WERI-Rb-1 (cell line): Measurements from ENCODE around the gene NRXN3.

Experiments used
- DNase-seq: peaks from one replicate; pipeline ENCODE4 v3.0.0-alpha.2; 2020
- H3K27ac ChIP-seq: fragments of 250-450 bp; sonication (Bioruptor Pico); 2 replicates; pipeline ENCODE4 v1.5.1; 2020; ENCODE audit warnings: mild to moderate bottlenecking, moderate library complexity
- H3K27me3 ChIP-seq: fragments of 250-450 bp; sonication (Bioruptor Pico); 2 replicates; pipeline ENCODE4 v1.5.1; 2021; ENCODE audit warnings: mild to moderate bottlenecking, low read depth, moderate library complexity; ENCODE audit not compliant: insufficient read depth, severe bottlenecking
- H3K36me3 ChIP-seq: fragments of 250-450 bp; sonication (Bioruptor Pico); 2 replicates; pipeline ENCODE4 v1.5.1; 2020; ENCODE audit warnings: mild to moderate bottlenecking, moderate library complexity
- H3K4me3 ChIP-seq: 2 replicates; pipeline ENCODE4 v1.5.1; 2011; ENCODE audit warnings: low read depth, mild to moderate bottlenecking, control low read depth, low read length
- H3K9me3 ChIP-seq: fragments of 250-450 bp; sonication (Bioruptor Pico); 2 replicates; pipeline ENCODE4 v1.5.1; 2021; ENCODE audit warnings: mild to moderate bottlenecking, moderate library complexity; ENCODE audit not compliant: severe bottlenecking
- TF ChIP-seq, protein P1 (sequence below): IDR thresholded peaks from 2 replicates; pipeline ENCODE4 v1.5.1; 2011; ENCODE audit warnings: low read depth, mild to moderate bottlenecking, control low read depth, inconsistent platforms, low read length

Gene NRXN3

DNA sequence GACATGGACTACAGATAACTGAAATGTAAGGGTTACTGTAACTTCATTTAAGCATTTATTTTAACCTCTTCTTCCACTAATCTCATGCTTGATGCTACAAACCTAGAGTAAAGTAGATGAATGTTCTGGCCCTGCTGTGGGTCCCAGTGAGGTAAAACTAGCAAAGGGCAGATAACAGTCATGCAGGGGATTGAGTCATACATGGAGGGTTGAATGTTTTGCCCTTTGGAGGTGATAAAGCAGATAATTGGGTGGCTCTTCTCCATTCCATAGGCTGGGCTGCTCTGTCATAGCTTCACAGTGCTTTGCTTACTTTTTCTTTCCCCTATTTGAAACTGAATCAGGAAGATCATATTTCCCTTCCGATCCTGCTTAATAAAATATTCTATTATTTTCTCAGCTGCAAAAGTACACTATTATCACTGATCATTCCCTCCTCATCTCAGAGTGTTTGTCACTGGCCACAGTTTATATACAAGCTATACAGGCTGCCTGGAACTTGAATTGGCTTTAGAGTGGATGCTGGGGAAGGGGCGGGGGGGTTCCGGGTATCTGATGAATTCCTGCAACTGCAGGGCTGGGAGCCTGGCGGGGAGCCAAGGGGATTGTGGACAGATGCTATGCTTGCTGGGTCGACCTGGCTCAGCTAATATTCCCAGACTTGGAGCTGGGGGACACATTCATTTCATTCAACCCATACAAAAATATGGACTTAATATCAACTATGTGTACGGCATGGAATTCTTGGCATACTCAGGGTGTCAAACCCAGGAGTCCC is 235.1 kb downstream of the NRXN3 start:
- H3K9me3 ChIP-seq = no peaks in the 10 kb centered on the region
- no peak overlapping the region for H3K27ac ChIP-seq
- no peaks in the 10 kb centered on the region for H3K36me3 ChIP-seq
- H3K27me3 ChIP-seq = no peaks in the 10 kb centered on the region
- DNase-seq = no peak
- TF ChIP-seq, protein P1, sequence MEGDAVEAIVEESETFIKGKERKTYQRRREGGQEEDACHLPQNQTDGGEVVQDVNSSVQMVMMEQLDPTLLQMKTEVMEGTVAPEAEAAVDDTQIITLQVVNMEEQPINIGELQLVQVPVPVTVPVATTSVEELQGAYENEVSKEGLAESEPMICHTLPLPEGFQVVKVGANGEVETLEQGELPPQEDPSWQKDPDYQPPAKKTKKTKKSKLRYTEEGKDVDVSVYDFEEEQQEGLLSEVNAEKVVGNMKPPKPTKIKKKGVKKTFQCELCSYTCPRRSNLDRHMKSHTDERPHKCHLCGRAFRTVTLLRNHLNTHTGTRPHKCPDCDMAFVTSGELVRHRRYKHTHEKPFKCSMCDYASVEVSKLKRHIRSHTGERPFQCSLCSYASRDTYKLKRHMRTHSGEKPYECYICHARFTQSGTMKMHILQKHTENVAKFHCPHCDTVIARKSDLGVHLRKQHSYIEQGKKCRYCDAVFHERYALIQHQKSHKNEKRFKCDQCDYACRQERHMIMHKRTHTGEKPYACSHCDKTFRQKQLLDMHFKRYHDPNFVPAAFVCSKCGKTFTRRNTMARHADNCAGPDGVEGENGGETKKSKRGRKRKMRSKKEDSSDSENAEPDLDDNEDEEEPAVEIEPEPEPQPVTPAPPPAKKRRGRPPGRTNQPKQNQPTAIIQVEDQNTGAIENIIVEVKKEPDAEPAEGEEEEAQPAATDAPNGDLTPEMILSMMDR = no peak
- no peak overlapping the region for H3K4me3 ChIP-seq

DNA sequence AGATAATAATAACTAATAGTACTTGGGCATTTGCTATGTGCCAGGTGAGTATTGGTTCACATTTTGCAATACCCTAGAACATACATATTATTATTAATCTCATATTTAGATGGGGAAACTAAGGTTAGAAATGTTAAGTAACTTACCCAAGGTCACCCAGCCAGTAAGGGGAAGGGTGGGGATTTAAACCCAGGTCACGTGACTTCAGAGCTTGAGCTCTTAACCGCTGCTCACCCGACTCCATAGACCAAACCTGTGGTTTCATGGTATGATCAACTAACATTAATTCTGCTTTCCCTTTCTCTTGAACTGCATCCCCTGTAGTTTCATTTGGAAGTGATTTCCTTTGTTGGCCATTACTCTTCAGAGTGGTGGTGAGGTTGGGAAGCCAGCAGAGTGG is 242.3 kb downstream of the NRXN3 start:
- Histone ChIP-seq H3K9me3 (peaks cover 2% of the 10 kb centered on the region), H3K36me3 (no peaks in the 10 kb centered on the region), H3K27ac (no peak overlapping the region), H3K4me3 (no peak overlapping the region), H3K27me3 (no peaks in the 10 kb centered on the region)
- TF ChIP-seq, protein P1 = no peak
- DNase-seq = no peak

DNA sequence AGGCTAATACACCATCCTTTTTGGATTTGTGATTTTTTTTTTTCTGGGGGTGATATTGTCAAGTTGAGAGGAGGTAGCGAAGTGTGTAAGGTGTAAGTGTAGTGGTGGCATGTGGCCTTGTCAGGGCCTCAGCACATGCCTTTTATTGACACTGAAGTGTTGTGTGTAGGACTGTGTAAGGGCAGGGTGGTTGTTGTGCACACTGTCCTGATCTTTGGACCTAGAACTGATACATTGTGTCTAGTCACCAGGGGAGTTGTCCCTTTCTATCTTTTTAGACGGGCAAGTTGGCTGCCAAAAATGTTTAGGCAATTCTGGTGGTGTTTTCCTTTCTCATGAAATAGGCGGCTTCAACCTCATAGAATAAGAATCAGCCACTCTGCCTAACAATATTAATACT is 244.0 kb downstream of the NRXN3 start:
- Histone ChIP-seq H3K27me3 (no peaks in the 10 kb centered on the region), H3K9me3 (peaks cover 2% of the 10 kb centered on the region), H3K4me3 (no peak overlapping the region), H3K27ac (no peak overlapping the region), H3K36me3 (no peaks in the 10 kb centered on the region)
- TF ChIP-seq, protein P1 = no peak
- DNase-seq = no peak

DNA sequence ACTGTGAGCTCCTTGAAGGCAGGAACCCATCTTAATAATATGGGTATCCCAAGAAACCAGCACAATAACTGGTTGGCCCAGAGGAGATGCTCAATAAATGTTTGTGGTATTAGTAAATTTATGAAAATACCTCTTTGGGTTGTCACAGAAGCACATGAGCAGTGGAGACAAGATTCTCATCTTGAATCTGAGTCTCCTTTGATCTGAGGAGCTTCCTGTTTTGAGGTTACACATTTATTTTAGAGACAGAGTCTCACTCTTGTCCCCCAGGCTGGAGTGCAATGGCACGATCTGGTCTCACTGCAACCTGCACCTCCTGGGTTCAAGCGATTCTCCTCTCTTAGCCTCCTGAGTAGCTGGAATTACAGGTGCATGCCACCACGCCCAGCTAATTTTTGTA is 247.4 kb downstream of the NRXN3 start:
- H3K9me3 ChIP-seq = peaks cover 2% of the 10 kb centered on the region
- TF ChIP-seq, protein P1 = no peak
- H3K27me3 ChIP-seq = no peaks in the 10 kb centered on the region
- no peak overlapping the region for H3K27ac ChIP-seq
- H3K4me3 ChIP-seq = no peak overlapping the region
- no peak for DNase-seq
- no peaks in the 10 kb centered on the region for H3K36me3 ChIP-seq

DNA sequence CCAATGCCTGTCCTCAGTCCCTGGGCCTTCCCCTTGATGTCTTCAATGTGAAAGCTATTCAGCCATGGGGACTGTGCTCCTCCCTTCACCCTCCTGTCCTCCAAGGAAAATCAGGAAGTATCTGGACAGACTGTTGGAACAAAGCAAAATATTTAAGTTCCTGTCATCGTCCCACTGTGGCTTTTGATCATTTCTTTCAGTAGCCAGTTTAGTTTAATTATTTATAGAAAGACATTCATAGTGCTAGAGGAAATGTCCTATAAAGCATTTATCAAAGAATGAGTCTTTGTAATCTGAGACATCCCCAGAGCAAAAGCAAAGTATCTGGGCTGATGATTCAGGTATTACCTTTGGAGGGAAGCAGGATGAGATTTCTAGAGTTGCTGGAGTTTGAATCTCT is 254.1 kb downstream of the NRXN3 start:
- no peak for DNase-seq

More for the DNA sequence above, 254.1 kb downstream of the NRXN3 start:
- TF ChIP-seq, protein P1 = no peak
- Histone ChIP-seq H3K36me3 (no peaks in the 10 kb centered on the region), H3K27ac (no peak overlapping the region), H3K4me3 (no peak overlapping the region), H3K27me3 (no peaks in the 10 kb centered on the region), H3K9me3 (no peaks in the 10 kb centered on the region)
